CD4-positive, alpha-beta T cell treated with Interleukin-6 at 100 ng/mL for 8 hours (primary cell): Measurements from ENCODE around the gene AGAP3.

ENCODE experiments used
- DNase-seq: peaks from one replicate; pipeline ENCODE4 v3.0.0-alpha.2; 2020; ENCODE audit warnings: mixed read lengths, low spot score

AGAP3 gene

GRCh38 chr7:151110236-151110940, 24.1 kb downstream of the AGAP3 start:
- DNase-seq, result no peak

GRCh38 chr7:151110941-151111645, 24.8 kb downstream of the AGAP3 start:
- peak; percentile 74 for DNase-seq

- no peak for DNase-seq
These were observed 27.3 kb downstream of the AGAP3 start for GRCh38 chr7:151113344-151114150.

DNA sequence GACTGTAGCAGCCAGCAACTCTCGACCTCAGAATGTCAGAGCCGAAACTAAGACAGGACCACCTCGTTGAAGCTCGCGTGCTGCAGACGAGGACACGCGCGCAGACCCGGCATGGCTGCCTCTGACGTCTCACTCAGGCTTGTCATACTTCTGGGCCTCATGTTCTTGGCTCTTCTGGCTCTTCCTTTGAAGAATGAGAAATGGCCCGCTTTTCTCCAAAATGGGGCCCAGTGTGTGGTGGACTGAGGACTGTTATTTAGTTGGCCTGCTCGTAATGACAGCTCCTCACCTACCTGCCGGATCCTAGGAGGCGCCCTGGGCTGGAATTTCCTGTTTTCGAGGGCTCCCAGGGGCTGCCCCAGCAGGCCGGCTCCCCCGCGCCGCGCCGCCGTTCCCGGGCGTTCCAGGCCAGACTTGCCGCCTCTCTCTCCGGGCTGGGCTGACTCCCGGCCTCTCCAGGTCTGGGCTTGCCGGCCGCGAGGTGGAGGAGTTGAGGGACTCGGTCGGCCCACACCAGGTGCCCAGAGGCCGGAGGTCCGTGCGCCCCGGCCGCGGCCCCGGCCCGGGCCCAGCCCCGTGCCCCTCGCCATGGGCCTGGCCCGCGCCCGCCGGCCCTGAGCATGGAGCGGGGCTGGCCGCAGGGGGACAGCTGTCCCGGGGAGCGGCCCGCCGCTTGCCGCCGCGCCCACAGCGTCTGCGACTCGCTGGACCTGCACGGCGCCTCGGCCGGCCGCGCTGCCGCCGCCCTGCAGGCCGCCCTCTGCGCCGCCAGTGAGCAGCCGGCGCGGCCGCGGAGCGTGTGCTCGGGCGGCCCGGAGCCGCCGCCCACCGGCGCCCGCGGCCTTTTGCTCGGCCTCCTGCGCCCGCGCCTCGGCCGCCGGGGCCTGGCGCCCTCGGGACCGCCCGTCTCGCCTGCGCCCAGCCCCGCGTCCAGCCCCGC, 28.1 kb downstream of the AGAP3 start:
- no peak for DNase-seq

DNA sequence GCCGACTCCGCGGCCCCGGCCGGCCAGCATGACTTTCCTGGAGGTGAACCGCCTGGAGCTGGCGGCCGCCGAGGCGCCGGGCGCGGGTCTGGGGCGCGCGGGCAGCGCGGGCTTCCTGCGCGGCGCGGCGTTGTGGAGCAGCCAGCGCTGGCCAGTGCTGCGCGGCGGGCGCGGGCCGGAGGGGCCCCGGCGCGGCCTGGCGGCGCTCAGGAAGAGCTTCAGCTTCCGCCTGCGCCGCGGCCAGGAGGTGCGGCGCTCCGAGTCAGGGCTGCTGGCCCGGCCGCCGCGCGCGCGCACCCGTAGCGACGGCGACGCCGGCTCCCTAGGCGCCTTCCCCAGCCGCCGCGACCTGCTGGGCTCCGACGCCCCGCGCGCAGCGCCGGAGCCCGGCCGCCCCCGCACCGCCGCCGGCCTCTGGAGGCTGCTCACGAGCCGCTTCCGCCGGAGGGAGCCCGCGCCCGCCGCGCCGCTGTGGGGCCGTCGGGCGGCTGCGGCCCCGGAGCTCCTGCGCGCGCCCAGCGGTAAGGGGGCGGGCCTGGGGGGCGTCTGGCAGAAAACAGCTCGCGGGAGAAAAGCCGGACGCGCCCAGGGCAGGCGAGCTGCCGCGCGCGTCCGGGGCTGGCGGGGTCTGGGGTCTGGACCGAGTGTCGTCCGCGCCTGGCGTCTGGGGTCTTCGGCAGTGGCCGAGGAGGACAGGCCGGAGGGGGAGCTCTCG, 29.0 kb downstream of the AGAP3 start:
- DNase-seq, result no peak

DNA sequence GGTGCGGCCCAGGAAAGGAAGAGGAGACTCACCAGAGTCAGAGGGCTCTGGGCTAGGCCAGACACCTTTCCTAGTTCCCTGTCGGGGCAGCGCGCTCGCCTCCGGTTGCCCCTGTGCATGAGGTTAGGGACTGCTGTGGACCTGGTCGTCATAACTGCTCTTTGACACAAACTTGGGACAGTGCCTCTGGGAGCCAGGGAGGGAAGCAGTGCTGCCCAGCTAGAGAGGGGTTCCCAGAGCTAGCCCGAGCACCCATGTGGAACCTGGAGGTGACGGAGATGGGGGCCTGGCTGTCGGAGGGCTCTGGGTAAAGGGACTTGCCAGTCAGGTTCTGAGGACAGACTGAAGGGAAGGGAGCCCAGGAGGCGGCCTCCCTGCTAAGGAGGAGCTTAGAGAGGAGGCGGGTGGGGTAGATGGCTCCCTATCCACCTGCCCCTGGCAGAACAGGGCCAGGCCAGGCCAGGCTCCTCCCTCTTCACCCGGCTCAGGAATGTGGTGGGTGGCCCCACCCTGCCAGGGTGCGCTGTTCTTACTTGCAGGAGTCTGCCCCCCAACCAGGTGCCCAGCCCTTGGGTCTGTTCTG, 29.7 kb downstream of the AGAP3 start:
- no peak for DNase-seq

- no peak for DNase-seq
These were observed 30.5 kb downstream of the AGAP3 start for GRCh38 chr7:151116603-151117440.

GRCh38 chr7:151117565-151117964, 31.3 kb downstream of the AGAP3 start:
- peak; percentile 53 for DNase-seq

DNA sequence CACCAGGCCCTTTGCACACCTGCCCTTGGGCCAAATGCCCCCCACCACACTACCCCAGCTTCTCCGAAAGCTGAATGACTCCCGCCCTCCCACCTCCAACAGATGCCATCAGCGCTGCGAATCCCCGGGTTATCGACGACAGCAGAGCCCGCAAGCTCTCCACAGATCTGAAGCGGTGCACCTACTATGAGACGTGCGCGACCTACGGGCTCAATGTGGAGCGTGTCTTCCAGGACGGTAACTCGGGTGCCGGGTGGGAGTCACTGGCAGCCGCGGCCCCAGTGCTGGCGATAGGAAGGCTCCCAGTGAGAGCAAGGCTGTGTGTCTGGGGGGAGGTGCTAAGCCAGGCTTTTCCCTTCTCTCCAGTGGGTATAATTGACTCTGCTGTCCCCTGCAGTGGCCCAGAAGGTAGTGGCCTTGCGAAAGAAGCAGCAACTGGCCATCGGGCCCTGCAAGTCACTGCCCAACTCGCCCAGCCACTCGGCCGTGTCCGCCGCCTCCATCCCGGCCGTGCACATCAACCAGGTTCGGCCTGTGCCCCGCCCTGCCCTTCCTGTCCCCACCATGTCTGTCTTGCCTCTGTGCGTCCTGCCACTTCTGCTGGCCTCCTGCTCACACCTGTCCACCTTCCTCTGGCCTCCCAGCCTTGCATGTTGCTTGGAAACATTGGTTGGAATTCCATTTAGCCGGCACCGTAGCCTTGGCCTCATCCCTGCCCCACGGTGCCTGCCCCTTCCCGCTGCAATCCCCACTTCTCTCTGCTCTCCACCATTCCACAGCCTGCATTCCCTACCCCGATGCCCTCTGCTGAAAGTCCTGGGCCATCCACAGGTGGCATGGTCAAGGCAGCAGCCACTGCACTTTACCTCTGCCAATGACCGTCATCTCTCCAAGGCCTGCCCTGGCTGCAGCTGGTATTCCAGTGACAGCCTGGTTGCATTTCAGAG, 32.1 kb downstream of the AGAP3 start:
- no peak for DNase-seq

GRCh38 chr7:151119055-151119415, 32.8 kb downstream of the AGAP3 start:
- DNase-seq, result no peak

DNA sequence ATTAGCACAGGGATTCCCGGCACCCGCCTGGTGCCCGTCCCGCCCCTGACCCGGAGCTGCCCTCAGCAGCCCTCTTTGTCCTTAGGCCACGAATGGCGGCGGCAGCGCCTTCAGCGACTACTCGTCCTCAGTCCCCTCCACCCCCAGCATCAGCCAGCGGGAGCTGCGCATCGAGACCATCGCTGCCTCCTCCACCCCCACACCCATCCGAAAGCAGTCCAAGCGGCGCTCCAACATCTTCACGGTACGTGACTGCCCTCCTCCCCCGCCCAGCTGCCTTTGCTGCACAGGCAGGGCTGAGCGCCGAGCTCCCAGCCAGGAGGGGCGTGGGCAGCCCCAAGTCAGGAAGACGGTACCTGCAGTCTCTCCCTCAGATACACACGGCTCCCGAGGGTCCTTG, 33.6 kb downstream of the AGAP3 start:
- DNase-seq, result no peak

DNA sequence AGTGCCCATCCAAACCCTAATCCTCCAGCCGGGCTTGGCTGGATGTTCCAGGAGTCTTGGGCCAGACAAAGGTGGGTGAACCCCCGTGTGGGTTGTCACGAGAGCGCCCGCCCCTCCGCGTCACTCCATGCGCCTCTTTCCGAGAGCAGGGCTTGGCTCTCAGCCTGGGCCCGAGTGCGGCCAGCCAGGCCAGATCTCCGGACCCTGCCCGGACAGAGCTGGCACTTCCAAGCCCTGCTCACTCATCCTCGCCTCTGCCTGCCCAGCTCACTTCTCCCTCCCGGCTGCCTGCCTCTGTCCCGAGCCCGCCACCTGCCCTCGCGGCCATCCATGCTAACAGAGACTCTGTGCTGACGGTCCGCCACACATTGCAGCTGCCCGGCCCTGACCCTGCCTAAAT, 34.6 kb downstream of the AGAP3 start:
- no peak for DNase-seq

- no peak for DNase-seq
These were observed 35.3 kb downstream of the AGAP3 start for GRCh38 chr7:151121380-151122170.

- no peak for DNase-seq
These were observed 36.0 kb downstream of the AGAP3 start for GRCh38 chr7:151122276-151122675.

- DNase-seq, result no peak
These were observed 36.5 kb downstream of the AGAP3 start for GRCh38 chr7:151122796-151123157.

- DNase-seq, result no peak
These were observed 37.0 kb downstream of the AGAP3 start for GRCh38 chr7:151123158-151123821.

DNA sequence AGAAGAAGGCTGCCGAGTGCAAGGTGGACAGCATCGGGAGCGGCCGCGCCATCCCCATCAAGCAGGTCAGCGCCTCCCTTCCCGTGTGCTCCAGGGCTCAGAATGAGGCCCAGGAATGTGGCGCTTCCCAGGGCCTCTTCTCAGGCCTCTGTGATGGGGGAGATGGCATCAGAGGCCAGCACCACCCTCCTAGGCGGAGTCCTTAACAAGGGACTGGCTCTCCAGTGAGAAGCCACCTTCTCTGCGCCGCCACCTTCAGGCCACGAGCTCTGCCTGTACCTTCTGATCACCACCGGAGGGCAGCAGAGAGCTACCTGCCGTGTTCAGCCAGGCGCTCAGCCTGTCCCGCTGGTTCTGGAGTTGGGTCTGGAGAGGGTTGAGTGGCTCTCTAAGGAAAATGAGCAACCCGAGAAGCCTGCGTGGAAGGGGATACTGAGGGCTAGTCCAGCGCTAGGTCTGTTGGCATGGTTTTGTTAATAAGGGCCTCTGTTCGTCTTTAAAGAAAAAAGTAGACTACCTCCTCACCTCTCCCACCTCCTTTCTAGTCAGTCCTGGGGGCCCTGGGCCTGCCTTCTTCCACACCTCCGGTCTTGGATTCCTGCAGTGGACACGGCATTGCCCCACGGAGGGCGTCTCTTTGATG, 37.7 kb downstream of the AGAP3 start:
- peak; percentile 79 for DNase-seq
